CD4-positive, alpha-beta T cell (primary cell): ENCODE results near the gene MCOLN3. TPM values are rescaled to one million over a fixed set of nuclear protein-coding genes. Genes with fewer than 3 reads are reported as not detected.
A peak's percentile ranks its signal among the peaks of the same experiment; 100 is the strongest.

Experiments used
- ATAC-seq: fragments of 200-7000 bp; cut with Tn5 transposase; one replicate; pipeline ENCODE4 v1.10.0; 2022; ENCODE audit warnings: mild to moderate bottlenecking; ENCODE audit not compliant: poor library complexity
- CTCF ChIA-PET: fragments of 350-600 bp; sonication (Branson Sonifier 250); formaldehyde crosslinking; loops from one replicate; lab custom pipeline; 2021; ENCODE audit warnings: antibody characterized with exemption, inconsistent platforms; lab: Charles Lee
- POLR2A ChIA-PET: fragments of 350-600 bp; sonication (Branson Sonifier 250); formaldehyde crosslinking; loops from one replicate; lab custom pipeline; 2021; ENCODE audit warnings: antibody characterized with exemption, inconsistent platforms; lab: Charles Lee
- DNase-seq, 14 experiments: peaks; one replicate each; pipeline ENCODE4 v3.0.0-alpha.2; 2013 to 2020; ENCODE audit warnings: mixed read lengths in 2 of 14
- H3K27ac ChIP-seq, 2 donors: one replicate each; pipeline versions ENCODE4 v1.5.1 to v1.7.0; 2013; ENCODE audit warnings: low read length in 2 of 2, low read depth in 1 of 2, mild to moderate bottlenecking in 1 of 2
- H3K27me3 ChIP-seq, 2 experiments: 1 replicate in 1 of 2; 2 replicates in 1 of 2; pipeline versions ENCODE4 v1.6.1 to v1.7.0; 2013; ENCODE audit warnings: low read length in 2 of 2, control low read depth in 1 of 2, mild to moderate bottlenecking in 1 of 2, moderate library complexity in 1 of 2; ENCODE audit not compliant: insufficient read depth in 2 of 2, control insufficient read depth in 1 of 2
- H3K36me3 ChIP-seq: one replicate; pipeline ENCODE4 v1.6.1; 2013; ENCODE audit warnings: low read length, control low read depth; ENCODE audit not compliant: insufficient read depth
- H3K4me1 ChIP-seq: one replicate; pipeline ENCODE4 v1.6.1; 2013; ENCODE audit warnings: low read length, control low read depth; ENCODE audit not compliant: insufficient read depth
- H3K4me3 ChIP-seq: one replicate; pipeline ENCODE4 v1.5.1; 2013; ENCODE audit warnings: mild to moderate bottlenecking, low read length, moderate library complexity
- H3K9me3 ChIP-seq, 2 experiments: 1 replicate in 1 of 2; 2 replicates in 1 of 2; pipeline versions ENCODE4 v1.6.1 to v1.7.0; 2013; ENCODE audit warnings: low read length in 2 of 2, mild to moderate bottlenecking in 2 of 2, control low read depth in 1 of 2, moderate library complexity in 1 of 2; ENCODE audit not compliant: control insufficient read depth in 1 of 2, insufficient read depth in 1 of 2
- H3K27ac Mint-ChIP-seq: one replicate; pipeline ENCODE4 v1.8.0; 2020; ENCODE audit warnings: mixed read lengths
- H3K27me3 Mint-ChIP-seq: one replicate; pipeline ENCODE4 v1.8.0; 2021; ENCODE audit warnings: mixed read lengths
- H3K36me3 Mint-ChIP-seq: one replicate; pipeline ENCODE4 v1.8.0; 2021; ENCODE audit warnings: low read depth, mixed read lengths
- H3K4me1 Mint-ChIP-seq: one replicate; pipeline ENCODE4 v1.8.0; 2021; ENCODE audit warnings: low read depth, mixed read lengths
- H3K4me3 Mint-ChIP-seq: one replicate; pipeline ENCODE4 v1.8.0; 2020; ENCODE audit warnings: mild to moderate bottlenecking, mixed read lengths
- H3K9me3 Mint-ChIP-seq: one replicate; pipeline ENCODE4 v1.8.0; 2020; ENCODE audit warnings: mixed read lengths
- CTCF ChIP-seq: fragments of 200-600 bp; IDR thresholded peaks from one replicate; pipeline ENCODE4 v1.8.0; 2022; ENCODE audit warnings: antibody characterized with exemption, mild to moderate bottlenecking
- intact Hi-C, 2 experiments: fragments of 100-400 bp; cut with DNase I in 1 of 2; cut with micrococcal nuclease in 1 of 2; formaldehyde crosslinking; loops; one replicate each; pipeline versions ENCODE4 v1.15.1 to v1.9.0; 2023 to 2025; cut with DNase I, micrococcal nuclease
- total RNA-seq, 174 experiments: library from RNA in 2 of 174; stranded (reverse) in 2 of 174; gene quantifications; one replicate each; pipeline ENCODE4 v1.2.3 and lab custom pipeline; 2021 to 2026

The MCOLN3 gene
- total RNA-seq, 2 experiments from 2014 or later: 0.14 to 0.22 TPM

DNA sequence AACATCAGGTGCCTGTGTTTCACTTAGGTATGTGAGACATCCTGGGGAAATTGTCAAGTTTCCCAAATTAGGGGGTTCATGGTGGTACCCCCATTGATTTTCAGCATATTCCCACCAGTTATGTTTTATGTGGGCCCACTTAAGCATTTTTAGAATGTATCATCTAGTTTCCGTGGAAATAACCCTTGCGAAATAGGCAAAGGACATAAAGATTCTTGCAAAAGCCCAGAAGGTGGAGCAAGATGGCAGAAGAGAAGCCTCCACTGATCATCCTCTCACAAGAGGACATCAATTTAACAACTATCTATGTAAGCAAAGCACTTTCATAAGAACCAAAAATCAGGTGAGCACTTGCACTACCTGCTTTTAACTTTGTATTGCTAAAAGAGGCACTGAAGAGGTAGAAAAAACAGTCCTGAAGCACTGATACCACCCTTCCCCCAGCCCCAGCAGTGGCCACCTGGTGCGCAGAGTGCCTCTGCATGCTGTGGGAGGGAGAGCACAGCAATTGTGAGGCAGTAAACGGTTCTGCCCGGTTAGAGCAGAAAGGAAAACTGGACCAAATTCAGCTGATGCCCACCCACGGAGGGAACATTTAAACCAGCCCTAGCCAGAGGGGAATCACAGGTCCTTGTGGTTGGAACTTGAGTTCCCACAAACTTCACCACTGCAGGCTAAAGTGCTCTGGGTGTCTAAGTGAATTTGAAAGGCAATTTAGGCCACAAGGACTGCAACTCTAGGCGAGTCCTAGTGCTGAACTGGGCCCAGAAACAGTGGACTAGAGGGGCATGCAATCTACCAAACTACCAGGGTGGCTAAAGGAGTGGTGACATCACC lies 74.6 kb downstream of the MCOLN3 start:
- Mint-ChIP-seq H3K27ac (no peak overlapping the region), H3K4me1 (peaks cover 15% of the 10 kb centered on the region), H3K36me3 (no peaks in the 10 kb centered on the region), H3K9me3 (no peaks in the 10 kb centered on the region), H3K27me3 (no peaks in the 10 kb centered on the region), H3K4me3 (no peak overlapping the region)
- intact Hi-C loops: no loop called here
- Histone ChIP-seq H3K9me3 (no peaks in the 10 kb centered on the region), H3K27ac (no peak overlapping the region), H3K27me3 (no peaks in the 10 kb centered on the region), H3K4me3 (no peak overlapping the region), H3K36me3 (no peaks in the 10 kb centered on the region), H3K4me1 (peaks cover 9% of the 10 kb centered on the region)
- POLR2A ChIA-PET: no interaction called here
- CTCF ChIA-PET: no interaction called here
- TF ChIP-seq CTCF: no peak
- peak in 2 of 14 experiments; percentile 38 to 41 for DNase-seq
- peak; percentile 41 for ATAC-seq

- Mint-ChIP-seq H3K27me3 (no peaks in the 10 kb centered on the region), H3K9me3 (no peaks in the 10 kb centered on the region), H3K27ac (peak overlapping the region; percentile 28), H3K4me1 (peaks cover 15% of the 10 kb centered on the region), H3K36me3 (no peaks in the 10 kb centered on the region), H3K4me3 (peak overlapping the region; percentile 22)
- ChIA-PET CTCF (interaction anchor here (0.6 to 1.0 kb wide), 2 partner anchors 12 to 89 kb away, joined by 3 to 4 read pairs; no protein-coding TSS in a partner anchor), POLR2A (interaction anchor here (0.5 to 0.9 kb wide), 3 partner anchors 10 to 31 kb away, joined by 3 read pairs; no protein-coding TSS in a partner anchor)
- DNase-seq: peak in 1 of 14 experiments; percentile 21
- no peak overlapping the region for H3K4me3 ChIP-seq
- no peaks in the 10 kb centered on the region for H3K36me3 ChIP-seq
- H3K27me3 ChIP-seq: no peaks in the 10 kb centered on the region
- H3K27ac ChIP-seq: no peak overlapping the region
- TF ChIP-seq CTCF: no peak
- H3K9me3 ChIP-seq: no peaks in the 10 kb centered on the region
- intact Hi-C loops: no loop called here
- H3K4me1 ChIP-seq: peaks cover 9% of the 10 kb centered on the region
- ATAC-seq: peak; percentile 11
Measured at GRCh38 chr1:84972377-84972987, 75.8 kb downstream of the MCOLN3 start.

GRCh38 chr1:84971957-84972356 lies 76.3 kb downstream of the MCOLN3 start:
- Histone ChIP-seq H3K36me3 (no peaks in the 10 kb centered on the region), H3K27ac (no peak overlapping the region), H3K4me1 (peaks cover 9% of the 10 kb centered on the region), H3K27me3 (no peaks in the 10 kb centered on the region), H3K9me3 (no peaks in the 10 kb centered on the region), H3K4me3 (no peak overlapping the region)
- no peaks in the 10 kb centered on the region for H3K27me3 Mint-ChIP-seq
- TF ChIP-seq CTCF: no peak
- POLR2A ChIA-PET: interaction anchor here (0.8 to 0.9 kb wide), 2 partner anchors 11 to 23 kb away, joined by 3 read pairs; no protein-coding TSS in a partner anchor
- peaks cover 15% of the 10 kb centered on the region for H3K4me1 Mint-ChIP-seq
- ATAC-seq: no peak
- intact Hi-C loops: no loop called here
- no peaks in the 10 kb centered on the region for H3K36me3 Mint-ChIP-seq
- H3K9me3 Mint-ChIP-seq: no peaks in the 10 kb centered on the region
- no peak for DNase-seq
- H3K4me3 Mint-ChIP-seq: peak overlapping the region; percentile 22
- H3K27ac Mint-ChIP-seq: no peak overlapping the region
- CTCF ChIA-PET: interaction anchor here (0.6 to 1.0 kb wide), 2 partner anchors 12 to 90 kb away, joined by 3 to 4 read pairs; no protein-coding TSS in a partner anchor
